ENCODE measurements around the gene PPDPF.

PPDPF gene

DNA sequence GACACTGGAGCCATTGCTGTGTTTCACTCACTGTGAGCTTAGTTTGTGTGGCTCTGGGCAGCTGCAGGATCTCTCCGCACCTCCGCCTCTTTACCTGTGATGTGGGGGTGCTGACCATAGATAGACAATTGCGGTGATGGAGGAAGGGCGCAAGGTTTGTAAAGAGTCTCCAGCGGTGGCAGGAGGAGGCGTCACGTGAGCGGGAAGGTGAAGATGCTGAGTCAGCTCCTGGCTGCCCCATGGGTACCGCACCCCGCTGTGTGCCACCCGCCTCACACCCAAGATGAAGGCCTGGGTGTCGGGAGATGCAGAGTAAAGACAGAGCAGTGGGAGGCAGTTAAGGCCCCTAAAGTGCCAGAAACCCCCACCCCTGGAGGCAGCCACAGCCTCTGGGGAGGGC lies 39.1 kb upstream of the PPDPF start:
- Histone ChIP-seq H3K4me3 (no peak overlapping the region), H3K36me3 (no peaks in the 10 kb centered on the region), H3K27ac (no peak overlapping the region), H3K9me3 (peaks cover 0 to 5% (median 0%) of the 10 kb centered on the region in 3 donors), H3K27me3 (peaks cover 0 to 95% of the 10 kb centered on the region in 2 donors), H3K4me1 (peaks cover 0 to 7% (median 3%) of the 10 kb centered on the region in 4 donors)
- TF ChIP-seq, protein P1, sequence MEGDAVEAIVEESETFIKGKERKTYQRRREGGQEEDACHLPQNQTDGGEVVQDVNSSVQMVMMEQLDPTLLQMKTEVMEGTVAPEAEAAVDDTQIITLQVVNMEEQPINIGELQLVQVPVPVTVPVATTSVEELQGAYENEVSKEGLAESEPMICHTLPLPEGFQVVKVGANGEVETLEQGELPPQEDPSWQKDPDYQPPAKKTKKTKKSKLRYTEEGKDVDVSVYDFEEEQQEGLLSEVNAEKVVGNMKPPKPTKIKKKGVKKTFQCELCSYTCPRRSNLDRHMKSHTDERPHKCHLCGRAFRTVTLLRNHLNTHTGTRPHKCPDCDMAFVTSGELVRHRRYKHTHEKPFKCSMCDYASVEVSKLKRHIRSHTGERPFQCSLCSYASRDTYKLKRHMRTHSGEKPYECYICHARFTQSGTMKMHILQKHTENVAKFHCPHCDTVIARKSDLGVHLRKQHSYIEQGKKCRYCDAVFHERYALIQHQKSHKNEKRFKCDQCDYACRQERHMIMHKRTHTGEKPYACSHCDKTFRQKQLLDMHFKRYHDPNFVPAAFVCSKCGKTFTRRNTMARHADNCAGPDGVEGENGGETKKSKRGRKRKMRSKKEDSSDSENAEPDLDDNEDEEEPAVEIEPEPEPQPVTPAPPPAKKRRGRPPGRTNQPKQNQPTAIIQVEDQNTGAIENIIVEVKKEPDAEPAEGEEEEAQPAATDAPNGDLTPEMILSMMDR (IDR thresholded peaks at IDR 0.05) = no peak
- DNase-seq = no peak
- intact Hi-C loops (cut with DNase I; ENCODE audit: low total_unique reads) = no loop called here

DNA sequence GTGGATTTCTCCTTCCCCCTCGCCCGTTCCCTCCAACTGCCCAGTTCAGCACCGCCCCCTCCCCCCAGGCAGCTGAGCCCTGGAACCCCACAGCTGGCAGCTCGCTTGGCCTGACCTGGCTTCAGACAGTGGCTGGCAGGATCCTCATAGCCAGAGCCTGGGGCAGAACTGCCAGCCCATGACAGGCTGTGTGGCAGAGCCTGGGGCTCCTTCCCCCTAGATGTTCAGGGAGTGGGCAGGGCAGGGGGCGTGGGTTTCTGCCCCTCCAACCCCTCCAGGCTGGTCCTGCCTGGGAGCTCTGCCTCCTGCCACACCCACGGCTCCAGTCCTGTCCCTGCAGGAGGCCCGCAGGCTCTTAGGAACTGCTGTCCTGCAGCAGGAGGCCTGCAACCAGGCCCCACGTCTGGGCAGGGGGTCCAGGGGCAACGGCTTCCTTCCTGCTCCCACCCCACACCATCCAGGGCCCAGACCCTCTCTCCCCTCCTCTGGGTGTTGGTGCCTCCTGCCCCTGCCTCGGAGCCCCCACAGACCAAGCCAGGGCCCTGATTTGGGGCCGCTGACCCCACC lies 38.5 kb upstream of the PPDPF start:
- intact Hi-C loops (cut with DNase I; ENCODE audit: low total_unique reads) = no loop called here
- H3K27me3 ChIP-seq = peaks cover 0 to 93% of the 10 kb centered on the region in 2 donors
- no peak for DNase-seq
- H3K4me3 ChIP-seq = no peak overlapping the region
- peaks cover 0 to 5% (median 0%) of the 10 kb centered on the region in 3 donors for H3K9me3 ChIP-seq
- H3K4me1 ChIP-seq = peaks cover 0 to 7% (median 3%) of the 10 kb centered on the region in 4 donors
- TF ChIP-seq, protein P1 (IDR thresholded peaks at IDR 0.05) = no peak
- H3K27ac ChIP-seq = no peak overlapping the region
- no peaks in the 10 kb centered on the region for H3K36me3 ChIP-seq

DNA sequence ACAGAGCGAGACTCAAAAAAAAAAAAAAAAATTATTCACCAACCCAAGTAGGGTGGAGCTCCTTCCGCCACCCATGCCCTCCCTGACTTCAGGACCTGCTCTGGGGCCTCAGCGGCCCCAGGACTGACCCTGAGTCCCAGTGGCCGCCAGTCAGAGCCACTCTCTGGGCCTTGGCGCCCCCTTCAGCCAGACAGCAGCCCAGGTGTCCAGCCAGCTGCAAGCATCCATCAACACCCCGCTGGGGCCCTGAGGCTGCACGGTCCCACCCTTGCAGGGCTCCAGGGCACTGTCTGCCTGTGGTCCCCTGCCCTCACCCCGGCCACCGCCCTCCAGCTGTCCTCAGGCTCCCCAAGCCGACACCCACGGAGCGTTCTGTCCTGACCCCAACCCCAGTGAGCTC lies 36.7 kb upstream of the PPDPF start:
- DNase-seq = no peak
- H3K27ac ChIP-seq = no peak overlapping the region
- intact Hi-C loops (cut with DNase I; ENCODE audit: low total_unique reads) = no loop called here
- peaks cover 0 to 13% (median 3%) of the 10 kb centered on the region in 4 donors for H3K4me1 ChIP-seq
- H3K27me3 ChIP-seq = peaks cover 0 to 93% of the 10 kb centered on the region in 2 donors
- H3K9me3 ChIP-seq = peaks cover 0 to 5% (median 0%) of the 10 kb centered on the region in 3 donors
- no peak overlapping the region for H3K4me3 ChIP-seq
- no peaks in the 10 kb centered on the region for H3K36me3 ChIP-seq
- TF ChIP-seq, protein P1 (IDR thresholded peaks at IDR 0.05) = no peak

DNA sequence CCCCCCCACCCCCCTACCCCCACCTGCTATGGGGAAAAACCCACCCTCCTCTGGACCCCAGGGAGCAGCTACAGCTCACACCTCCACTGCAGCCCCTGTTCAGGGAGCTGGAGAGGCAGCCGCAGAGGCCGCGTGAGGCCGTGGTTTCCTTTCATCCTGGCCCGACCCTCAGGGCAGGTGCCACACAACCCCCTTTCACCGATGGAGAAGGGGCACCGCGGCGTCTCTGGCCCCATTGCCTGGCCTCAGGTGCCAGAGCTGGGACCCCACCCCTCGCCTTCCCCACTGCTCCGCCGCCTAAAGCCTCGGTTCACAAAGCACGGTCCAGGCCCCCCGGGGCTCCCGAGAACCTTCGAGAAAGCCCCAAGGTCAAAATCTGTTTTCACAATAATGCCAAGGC lies 36.3 kb upstream of the PPDPF start:
- Histone ChIP-seq H3K4me3 (no peak overlapping the region), H3K27me3 (peaks cover 0 to 93% of the 10 kb centered on the region in 2 donors), H3K36me3 (no peaks in the 10 kb centered on the region), H3K9me3 (peaks cover 0 to 5% (median 0%) of the 10 kb centered on the region in 3 donors), H3K4me1 (peaks cover 0 to 13% (median 3%) of the 10 kb centered on the region in 4 donors), H3K27ac (no peak overlapping the region)
- DNase-seq = no peak
- intact Hi-C loops (cut with DNase I; ENCODE audit: low total_unique reads) = no loop called here
- TF ChIP-seq, protein P1 (IDR thresholded peaks at IDR 0.05) = no peak

DNA sequence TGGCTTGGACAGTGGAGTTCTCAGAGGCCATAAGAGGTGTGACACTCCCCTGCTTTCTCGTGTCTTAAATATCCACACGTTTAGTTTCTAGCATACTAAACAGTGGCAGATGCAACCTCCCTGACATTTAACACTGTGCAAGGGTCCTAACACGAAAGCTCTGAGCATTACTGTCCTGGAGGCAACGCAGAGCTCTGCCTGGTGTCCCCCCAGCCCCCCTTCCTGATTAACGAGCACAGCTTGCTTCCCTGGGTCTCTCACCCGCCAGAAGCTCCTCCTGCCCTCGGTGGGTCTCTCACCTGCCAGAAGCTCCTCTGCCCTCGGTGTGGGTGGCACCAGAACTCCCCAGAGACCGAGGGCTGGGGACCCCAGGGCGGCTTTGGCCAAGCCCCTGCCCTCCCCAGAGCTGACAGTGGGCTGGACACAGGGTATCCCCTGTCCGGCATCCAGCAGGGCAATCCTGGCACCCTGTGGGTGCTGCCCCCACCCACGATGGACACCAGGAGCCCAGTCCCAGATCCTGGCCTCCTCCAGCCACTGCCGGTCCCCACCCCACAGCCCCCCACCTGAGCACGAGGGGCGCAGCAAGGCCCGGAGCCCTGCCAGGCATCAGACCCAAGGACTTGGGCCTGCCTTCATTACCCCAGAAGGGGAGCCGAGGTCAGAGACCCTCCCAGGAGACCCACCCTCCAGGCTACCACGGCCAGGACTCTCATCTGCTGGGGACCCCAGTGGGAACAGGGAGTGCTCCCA lies 35.7 kb upstream of the PPDPF start:
- intact Hi-C loops (cut with DNase I; ENCODE audit: low total_unique reads) = no loop called here
- H3K4me3 ChIP-seq = no peak overlapping the region

More for the DNA sequence above, 35.7 kb upstream of the PPDPF start:
- TF ChIP-seq, protein P1 (IDR thresholded peaks at IDR 0.05) = no peak
- DNase-seq = no peak
- Histone ChIP-seq H3K4me1 (peaks cover 0 to 13% (median 3%) of the 10 kb centered on the region in 4 donors), H3K27me3 (peaks cover 0 to 93% of the 10 kb centered on the region in 2 donors), H3K36me3 (no peaks in the 10 kb centered on the region), H3K27ac (no peak overlapping the region), H3K9me3 (peaks cover 0 to 5% (median 0%) of the 10 kb centered on the region in 3 donors)
